ENCODE results near the gene COL13A1.

The COL13A1 gene

GRCh38 chr10:69801434-69802315 is at the start of gene COL13A1:
Gene COL13A1 (plus strand): TSS chr10:69801906. CDS start chr10:69802424, 518 bp downstream.
- DNase-seq = peak; percentile 69

GRCh38 chr10:69752479-69752878 is 49.2 kb upstream of the COL13A1 start:
- no peak for DNase-seq

- DNase-seq = no peak
Observed at GRCh38 chr10:69756279-69756678, 45.4 kb upstream of the COL13A1 start.

DNA sequence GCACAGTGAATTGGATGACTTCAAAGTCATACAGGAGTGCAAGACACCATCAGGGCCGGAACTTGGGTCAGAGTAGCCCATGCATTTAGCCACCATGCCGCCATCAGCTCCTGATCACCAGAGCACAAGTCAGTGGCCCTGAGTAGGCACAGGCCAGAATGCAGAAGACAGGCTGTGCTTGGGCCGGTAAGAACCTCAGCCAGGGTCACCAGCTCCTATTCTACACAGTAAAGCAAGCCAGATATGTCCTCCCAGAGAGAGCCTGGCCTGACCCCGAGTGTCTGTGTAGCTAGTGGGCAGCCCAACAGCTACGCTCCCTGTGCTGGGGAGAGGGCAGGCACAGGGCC is 44.5 kb upstream of the COL13A1 start:
- no peak for DNase-seq

DNA sequence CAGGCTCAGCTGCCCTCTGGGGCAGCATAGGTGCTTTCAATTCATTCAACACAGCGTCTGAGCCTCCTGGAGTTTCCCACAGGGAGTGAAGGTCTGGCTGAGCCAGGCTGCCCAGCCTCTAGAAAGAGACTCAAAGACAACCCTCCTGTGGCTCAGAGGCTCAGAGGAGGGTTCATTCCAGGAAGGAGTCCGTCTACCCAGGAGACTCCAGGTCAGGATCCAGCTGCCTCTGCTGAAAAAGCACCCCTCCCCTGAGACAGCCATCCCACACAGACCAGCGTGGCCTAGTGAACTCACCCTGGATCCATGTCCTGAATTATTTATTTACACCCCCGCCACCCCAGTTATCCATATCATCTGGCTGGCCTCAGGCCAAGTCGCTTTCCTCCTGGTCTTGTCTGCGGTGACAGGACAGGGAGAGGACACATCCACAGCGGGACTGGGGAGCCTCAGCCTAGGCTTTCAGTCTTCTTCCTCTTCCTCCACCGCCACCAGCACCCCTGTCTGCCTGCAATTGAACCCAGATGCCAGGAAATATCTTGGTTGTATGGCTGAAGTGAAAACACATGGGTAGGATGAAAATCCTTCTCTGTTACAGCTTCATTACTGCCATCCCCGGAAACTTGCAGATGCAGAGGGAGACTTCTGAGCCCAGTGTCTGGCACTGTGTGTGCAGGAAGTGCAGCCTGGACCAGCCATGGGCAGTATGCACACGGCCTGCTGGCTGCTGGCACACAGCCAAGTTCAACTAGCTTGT is 44.0 kb upstream of the COL13A1 start:
- DNase-seq = peak; percentile 79

DNA sequence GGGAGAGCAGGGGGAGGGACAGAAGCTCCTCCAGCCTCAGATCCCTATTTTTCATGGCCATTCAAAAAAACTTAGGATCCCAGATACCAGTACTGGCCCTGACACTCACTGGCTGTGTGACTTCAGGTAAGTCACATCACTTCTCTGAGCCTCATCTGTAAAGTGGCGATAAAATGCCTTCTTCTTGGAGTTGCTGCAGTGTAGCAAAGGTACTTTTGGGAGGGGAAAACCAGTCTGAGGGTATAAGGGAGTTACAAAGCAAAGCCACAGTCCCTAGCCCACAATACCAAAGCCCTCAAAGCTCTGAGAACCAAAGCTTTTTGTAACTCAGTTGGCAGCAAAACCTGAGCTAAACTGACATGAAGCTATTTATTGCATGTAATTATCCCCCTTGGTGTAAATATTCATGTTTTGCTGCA is 43.4 kb upstream of the COL13A1 start:
- no peak for DNase-seq

DNA sequence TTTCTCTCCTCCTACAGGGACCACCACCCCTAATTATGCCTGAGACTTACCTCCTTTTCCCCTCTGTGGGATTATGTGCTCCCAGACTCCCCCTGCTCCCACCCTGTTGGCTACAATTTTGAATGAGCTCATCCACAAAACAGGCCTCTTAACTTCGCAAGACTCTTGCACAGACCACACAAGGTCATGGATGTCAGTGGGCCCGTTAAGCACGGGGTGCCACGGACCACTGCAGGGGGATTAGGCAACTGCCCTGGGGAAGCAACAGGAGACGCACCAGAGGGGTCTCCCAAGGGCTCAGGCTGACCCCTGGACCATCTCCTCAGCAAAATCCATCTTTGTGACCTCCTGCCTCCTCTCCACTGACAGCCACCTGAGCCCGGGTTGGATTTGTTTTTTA is 42.1 kb upstream of the COL13A1 start:
- DNase-seq = no peak

GRCh38 chr10:69760072-69760471 is 41.6 kb upstream of the COL13A1 start:
- no peak for DNase-seq

- DNase-seq = no peak
Observed at GRCh38 chr10:69761320-69761719, 40.4 kb upstream of the COL13A1 start.

- DNase-seq = no peak
Observed at GRCh38 chr10:69766161-69766910, 35.4 kb upstream of the COL13A1 start.

GRCh38 chr10:69767793-69768192 is 33.9 kb upstream of the COL13A1 start:
- no peak for DNase-seq

DNA sequence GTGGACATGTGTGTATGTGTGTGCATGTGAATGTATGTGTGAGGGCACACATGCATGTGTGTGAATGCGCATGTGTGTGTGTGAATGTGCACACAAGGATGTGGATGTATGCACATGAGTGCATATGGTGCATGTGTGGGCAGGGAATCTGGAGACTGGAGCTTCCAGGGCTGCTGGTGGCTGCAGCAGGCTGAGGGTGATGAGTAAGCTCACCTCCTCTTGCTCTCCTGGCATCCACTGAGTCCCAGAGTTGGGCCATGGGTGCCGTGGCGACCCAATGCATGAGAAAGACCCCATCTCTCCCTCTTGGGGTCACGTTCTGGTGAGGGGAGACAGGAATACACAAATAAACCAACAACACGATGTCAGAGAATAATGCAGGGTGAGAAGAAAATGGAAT is 33.3 kb upstream of the COL13A1 start:
- DNase-seq = no peak

- peak; percentile 53 for DNase-seq
Observed at GRCh38 chr10:69769395-69769992, 32.2 kb upstream of the COL13A1 start.

DNA sequence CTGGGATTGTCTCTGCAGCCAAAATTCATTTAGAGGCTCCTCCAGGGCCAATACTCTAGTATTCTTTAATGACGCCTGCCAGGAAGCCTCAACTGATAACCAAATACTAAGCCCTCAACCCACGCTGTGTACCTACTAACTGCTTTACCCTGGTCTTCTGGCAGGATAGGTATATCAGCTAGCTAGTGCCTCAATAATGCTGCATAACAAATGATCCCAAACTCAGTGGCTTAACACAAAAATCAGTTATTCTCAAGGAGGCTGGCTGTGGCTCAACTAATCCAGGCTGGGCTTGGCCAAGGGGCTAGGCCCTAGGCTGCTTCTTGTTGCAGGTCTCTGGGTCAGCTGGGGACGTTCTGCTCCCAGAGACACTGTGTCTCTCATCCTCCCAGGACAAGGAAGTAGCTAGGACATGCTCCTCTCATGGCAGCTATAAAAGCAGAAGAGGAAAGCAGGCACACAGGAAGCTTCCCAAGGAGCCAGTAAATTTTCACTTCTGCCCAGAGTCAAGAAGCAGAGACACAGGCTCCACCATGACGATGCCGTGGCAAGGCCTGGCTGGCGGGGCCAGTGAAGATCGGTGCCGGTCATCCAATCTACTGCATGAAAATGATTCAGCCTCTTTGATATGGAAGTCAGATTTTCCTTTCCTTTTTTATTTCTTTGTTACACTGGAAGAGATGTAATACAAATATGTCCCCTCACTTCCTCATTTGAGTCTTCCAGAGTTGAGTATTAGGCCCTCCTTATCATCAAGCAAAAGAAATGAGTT is 28.6 kb upstream of the COL13A1 start:
- DNase-seq = no peak

GRCh38 chr10:69774596-69774995 is 27.1 kb upstream of the COL13A1 start:
- no peak for DNase-seq

- peak; percentile 92 for DNase-seq
Observed at GRCh38 chr10:69780077-69780476, 21.6 kb upstream of the COL13A1 start.

DNA sequence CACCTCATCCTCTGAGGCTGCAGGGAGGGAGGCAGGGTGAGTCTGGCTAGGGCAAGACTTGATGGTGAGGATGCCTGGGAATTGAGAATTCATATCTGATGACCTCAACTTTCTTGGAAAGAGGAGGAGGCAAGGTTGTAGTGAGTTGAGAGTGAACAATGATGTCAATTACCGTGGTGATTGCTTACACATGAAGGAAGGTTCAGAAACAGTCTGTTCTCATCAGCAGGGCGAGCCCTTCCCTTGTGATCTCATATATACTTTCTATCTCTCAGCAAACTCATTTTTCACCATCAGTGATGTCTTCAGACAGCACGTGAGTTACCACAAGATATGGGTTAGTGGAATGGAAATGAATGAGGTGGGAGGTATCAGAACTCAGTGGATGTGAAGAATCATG is 20.1 kb upstream of the COL13A1 start:
- peak; percentile 15 for DNase-seq

DNA sequence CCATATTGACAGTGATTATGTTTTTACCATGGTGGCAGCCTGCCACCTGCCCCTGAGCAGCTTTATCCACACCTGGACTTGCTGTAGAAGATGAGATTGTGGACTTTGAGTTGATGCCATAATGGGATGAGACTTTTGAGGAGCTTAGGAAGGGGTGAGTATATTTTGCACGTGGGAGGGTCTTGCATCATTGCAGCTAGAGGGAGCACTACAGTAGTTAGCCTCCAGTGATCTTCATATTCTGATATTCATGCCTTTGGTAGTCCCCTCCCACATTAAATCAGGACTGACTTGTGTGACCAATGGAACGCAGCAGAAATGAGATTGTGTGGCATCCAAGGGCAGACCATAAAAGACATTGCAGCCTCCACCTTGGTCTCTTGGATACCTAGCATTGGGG is 18.2 kb upstream of the COL13A1 start:
- peak; percentile 36 for DNase-seq

DNA sequence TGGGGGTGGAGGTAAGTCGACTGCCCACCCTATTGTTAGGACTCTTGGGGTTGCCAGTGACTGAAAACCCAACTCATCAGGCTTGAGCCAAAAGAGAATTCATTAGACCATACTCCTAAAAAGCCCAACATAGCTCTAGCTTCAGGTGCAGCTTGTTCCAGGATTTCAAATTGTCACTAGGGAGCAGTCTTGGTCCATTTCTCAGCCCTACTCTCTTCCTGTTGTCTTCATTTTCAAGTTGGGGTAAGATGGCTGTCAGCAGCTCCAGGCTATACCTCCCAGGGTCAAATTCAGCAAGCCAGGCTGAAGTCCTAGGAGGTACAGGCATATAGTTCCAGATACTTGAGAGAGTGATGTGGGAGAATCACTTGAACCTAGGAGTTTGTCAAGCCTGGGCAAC is 14.9 kb upstream of the COL13A1 start:
- DNase-seq = peak; percentile 41

DNA sequence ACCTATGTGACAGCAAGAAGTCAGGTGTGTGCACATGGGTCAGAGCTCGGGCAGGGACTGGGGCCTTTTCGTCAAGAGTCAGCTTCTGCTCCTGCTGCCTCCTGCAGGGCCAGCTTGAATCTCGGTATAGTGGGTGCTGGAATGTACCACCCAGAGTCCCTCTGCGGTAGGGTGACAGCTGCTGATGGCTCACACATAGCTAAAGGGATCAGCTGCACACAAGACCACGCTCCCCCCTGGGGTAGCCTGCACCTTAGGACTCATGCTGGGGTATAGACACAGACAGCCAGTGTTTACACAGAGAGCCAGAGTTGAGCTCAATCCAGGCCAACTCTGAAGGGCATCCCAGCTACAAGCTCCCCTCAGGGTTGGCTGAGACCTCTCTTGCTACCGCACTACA is 14.0 kb upstream of the COL13A1 start:
- no peak for DNase-seq

DNA sequence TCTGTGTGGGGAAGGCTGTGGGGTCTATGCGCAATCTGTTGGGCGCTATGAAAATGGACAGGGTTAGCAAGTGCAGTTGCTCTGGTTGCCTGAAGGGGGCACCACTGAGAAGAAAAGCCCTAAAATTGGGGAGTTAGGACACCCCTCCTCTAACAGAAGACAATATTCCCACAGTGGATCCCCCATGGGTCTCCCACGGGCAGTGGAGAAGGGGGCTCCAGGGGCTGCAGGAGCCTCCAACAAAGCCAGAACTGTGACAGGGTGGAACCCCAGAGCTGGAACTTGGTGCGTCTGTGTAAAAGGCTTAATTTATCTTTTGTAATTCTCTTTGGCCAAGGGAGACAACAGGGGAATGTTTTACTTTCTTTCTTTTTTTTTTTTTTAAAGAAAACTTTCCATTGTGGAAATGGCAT is 12.5 kb upstream of the COL13A1 start:
- DNase-seq = no peak

GRCh38 chr10:69791812-69792211 is 9.9 kb upstream of the COL13A1 start:
- no peak for DNase-seq
